MCF 10A (cell line): ENCODE data around the gene SEPTIN12. TPM values are rescaled to one million over a fixed set of nuclear protein-coding genes. Genes with fewer than 3 reads are reported as not detected.

Experiments
- BruUV-seq: library from RNA; stranded (reverse); fragments of 400-500 nt; replicated peaks from 2 replicates; lab custom pipeline; 2021; lab: Mats Ljungman, UMichigan
- CTCF ChIA-PET: fragments of 300-600 bp; sonication (Branson Sonifier 250); formaldehyde crosslinking; extraction: SDS; loops from one replicate; lab custom pipeline; 2021; ENCODE audit warnings: antibody characterized with exemption, inconsistent platforms; lab: Yijun Ruan, JAX
- POLR2A ChIA-PET: fragments of 300-600, 350-650 bp; sonication (Branson Sonifier 250); formaldehyde crosslinking; extraction: SDS; loops from one replicate; lab custom pipeline; 2020; ENCODE audit warnings: antibody characterized with exemption, inconsistent platforms; lab: Yijun Ruan, JAX
- DNase-seq: peaks from one replicate; pipeline ENCODE4 v3.0.0-alpha.2; 2018; ENCODE audit not compliant: unreplicated experiment
- H3K27ac Mint-ChIP-seq: one replicate; pipeline ENCODE4 v1.8.0; 2022; ENCODE audit warnings: mild to moderate bottlenecking, low read depth, mixed read lengths; ENCODE audit not compliant: unreplicated experiment
- H3K27me3 Mint-ChIP-seq: one replicate; pipeline ENCODE4 v1.8.0; 2022; ENCODE audit warnings: mixed read lengths; ENCODE audit not compliant: insufficient read depth, unreplicated experiment
- H3K36me3 Mint-ChIP-seq: one replicate; pipeline ENCODE4 v1.8.0; 2022; ENCODE audit warnings: mild to moderate bottlenecking, moderate library complexity, mixed read lengths; ENCODE audit not compliant: insufficient read depth, unreplicated experiment
- H3K4me1 Mint-ChIP-seq: one replicate; pipeline ENCODE4 v1.8.0; 2022; ENCODE audit warnings: mixed read lengths; ENCODE audit not compliant: insufficient read depth, unreplicated experiment
- H3K4me3 Mint-ChIP-seq: one replicate; pipeline ENCODE4 v1.8.0; 2022; ENCODE audit warnings: mild to moderate bottlenecking, moderate library complexity, mixed read lengths; ENCODE audit not compliant: unreplicated experiment
- H3K9me3 Mint-ChIP-seq: one replicate; pipeline ENCODE4 v1.8.0; 2022; ENCODE audit warnings: mixed read lengths; ENCODE audit not compliant: unreplicated experiment
- intact Hi-C: fragments of 100-400 bp; cut with micrococcal nuclease; formaldehyde crosslinking; loops from 2 replicates; pipeline ENCODE4 v1.14.1; 2022
- total RNA-seq: library from RNA; stranded (reverse); gene quantifications from 2 replicates; pipeline ENCODE4 v1.2.3, GENCODE V29; 2022
- TF ChIP-seq, protein P1 (sequence below): fragments of 200-600 bp; IDR thresholded peaks from one replicate; pipeline ENCODE4 v1.8.0; 2022; ENCODE audit warnings: antibody characterized with exemption, mild to moderate bottlenecking; ENCODE audit not compliant: unreplicated experiment

Gene SEPTIN12
- total RNA-seq, 1 experiment from 2014 or later: not detected

DNA sequence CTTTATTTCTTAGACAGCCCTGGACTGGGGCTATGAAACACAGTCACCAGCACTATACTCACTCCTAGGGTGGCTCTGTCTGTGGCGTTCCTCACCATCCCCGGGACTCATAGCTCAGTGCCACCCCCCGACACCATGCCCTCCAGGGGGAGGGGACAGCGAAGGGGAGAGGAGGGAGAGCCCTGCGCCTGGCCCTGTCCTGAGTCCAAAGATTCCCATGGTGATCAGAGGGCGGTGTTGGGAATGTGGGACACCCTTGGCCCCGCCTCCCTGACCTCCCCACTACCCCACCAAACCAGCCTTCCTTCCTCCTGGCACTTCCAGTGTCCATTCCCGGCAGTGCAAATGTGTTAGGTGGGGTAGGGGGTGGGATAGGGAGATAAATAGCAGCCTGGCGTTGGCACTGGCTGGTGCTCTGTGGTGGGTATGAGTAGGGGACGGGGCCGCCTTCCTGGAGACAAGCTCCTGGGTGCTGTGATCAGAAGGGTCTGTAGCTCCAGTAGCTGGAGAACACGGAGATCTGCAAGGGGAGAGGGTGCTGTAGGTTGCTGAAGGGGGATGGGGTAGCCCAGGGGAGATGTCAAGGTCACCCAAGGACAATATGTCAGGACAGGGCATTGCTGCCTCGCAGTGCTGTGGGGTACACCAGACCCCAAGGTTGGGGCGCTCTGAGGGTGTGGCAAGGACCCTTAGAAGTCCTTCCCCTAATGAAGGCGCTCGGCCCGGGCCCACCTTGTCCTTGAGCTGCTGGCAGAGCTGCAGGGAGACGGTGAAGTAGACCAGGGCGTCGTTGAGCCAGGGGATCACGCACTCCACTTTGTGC, 9.0 kb upstream of the SEPTIN12 start:
- no peaks in the 10 kb centered on the region for H3K9me3 Mint-ChIP-seq
- no peaks in the 10 kb centered on the region for H3K36me3 Mint-ChIP-seq
- no peak overlapping the region for H3K4me3 Mint-ChIP-seq
- CTCF ChIA-PET: interaction anchor here (0.6 to 0.7 kb wide), 3 partner anchors 10 to 997 kb away, joined by 3 to 4 read pairs (median 3); no protein-coding TSS in a partner anchor
- TF ChIP-seq, protein P1, sequence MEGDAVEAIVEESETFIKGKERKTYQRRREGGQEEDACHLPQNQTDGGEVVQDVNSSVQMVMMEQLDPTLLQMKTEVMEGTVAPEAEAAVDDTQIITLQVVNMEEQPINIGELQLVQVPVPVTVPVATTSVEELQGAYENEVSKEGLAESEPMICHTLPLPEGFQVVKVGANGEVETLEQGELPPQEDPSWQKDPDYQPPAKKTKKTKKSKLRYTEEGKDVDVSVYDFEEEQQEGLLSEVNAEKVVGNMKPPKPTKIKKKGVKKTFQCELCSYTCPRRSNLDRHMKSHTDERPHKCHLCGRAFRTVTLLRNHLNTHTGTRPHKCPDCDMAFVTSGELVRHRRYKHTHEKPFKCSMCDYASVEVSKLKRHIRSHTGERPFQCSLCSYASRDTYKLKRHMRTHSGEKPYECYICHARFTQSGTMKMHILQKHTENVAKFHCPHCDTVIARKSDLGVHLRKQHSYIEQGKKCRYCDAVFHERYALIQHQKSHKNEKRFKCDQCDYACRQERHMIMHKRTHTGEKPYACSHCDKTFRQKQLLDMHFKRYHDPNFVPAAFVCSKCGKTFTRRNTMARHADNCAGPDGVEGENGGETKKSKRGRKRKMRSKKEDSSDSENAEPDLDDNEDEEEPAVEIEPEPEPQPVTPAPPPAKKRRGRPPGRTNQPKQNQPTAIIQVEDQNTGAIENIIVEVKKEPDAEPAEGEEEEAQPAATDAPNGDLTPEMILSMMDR: no peak
- intact Hi-C loops: no loop called here
- no peaks in the 10 kb centered on the region for H3K27me3 Mint-ChIP-seq
- POLR2A ChIA-PET: interaction anchor here (1.5 kb wide), 1 partner anchor 29 kb away, joined by 4 read pairs; no protein-coding TSS in a partner anchor
- DNase-seq: no peak
- H3K27ac Mint-ChIP-seq: peak overlapping the region; percentile 35
- BruUV-seq: no TSS peak
- H3K4me1 Mint-ChIP-seq: peaks cover 6% of the 10 kb centered on the region

DNA sequence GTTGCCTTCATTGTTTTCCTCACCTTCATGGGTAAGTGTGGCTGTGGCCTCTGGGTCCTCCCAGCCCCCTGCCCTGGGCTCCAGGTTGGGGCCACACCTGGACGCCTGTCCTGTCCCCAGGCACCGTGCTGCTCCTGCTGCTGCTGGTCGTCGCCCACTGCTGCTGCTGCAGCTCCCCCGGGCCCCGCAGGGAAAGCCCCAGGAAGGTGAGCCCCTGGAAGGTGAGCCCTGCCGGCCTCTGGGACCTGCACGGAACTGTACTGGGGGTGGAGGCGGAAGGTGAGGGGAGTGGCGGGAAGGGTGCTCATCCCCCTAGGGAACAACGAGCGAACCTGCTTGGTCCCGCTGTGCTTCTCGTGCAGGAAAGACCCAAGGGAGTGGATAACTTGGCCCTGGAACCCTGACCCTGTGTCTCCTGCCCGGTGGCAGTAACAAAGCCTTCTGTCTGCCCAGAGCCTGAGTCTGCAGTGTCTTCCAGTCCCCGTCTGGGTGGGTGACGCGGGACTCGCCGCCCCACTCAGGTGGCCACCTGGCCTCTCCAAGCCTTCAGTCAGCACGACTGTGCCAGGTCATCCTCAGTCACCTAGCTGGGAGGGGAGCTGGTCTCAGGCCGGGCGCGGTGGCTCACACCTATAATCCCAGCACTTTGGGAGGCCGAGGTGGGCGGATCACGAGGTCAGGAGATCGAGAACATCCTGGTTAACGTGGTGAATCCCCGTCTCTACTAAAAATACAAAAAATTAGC, 7.9 kb upstream of the SEPTIN12 start:
- POLR2A ChIA-PET: interaction anchor here (0.5 to 1.5 kb wide), 2 partner anchors 28 to 241 kb away, joined by 3 to 4 read pairs; no protein-coding TSS in a partner anchor
- CTCF ChIA-PET: no interaction called here
- no peaks in the 10 kb centered on the region for H3K36me3 Mint-ChIP-seq
- H3K9me3 Mint-ChIP-seq: no peaks in the 10 kb centered on the region
- no peaks in the 10 kb centered on the region for H3K27me3 Mint-ChIP-seq
- no TSS peak for BruUV-seq
- H3K27ac Mint-ChIP-seq: no peak overlapping the region
- TF ChIP-seq, protein P1: no peak
- intact Hi-C loops: no loop called here
- no peak for DNase-seq
- peaks cover 6% of the 10 kb centered on the region for H3K4me1 Mint-ChIP-seq
- no peak overlapping the region for H3K4me3 Mint-ChIP-seq

DNA sequence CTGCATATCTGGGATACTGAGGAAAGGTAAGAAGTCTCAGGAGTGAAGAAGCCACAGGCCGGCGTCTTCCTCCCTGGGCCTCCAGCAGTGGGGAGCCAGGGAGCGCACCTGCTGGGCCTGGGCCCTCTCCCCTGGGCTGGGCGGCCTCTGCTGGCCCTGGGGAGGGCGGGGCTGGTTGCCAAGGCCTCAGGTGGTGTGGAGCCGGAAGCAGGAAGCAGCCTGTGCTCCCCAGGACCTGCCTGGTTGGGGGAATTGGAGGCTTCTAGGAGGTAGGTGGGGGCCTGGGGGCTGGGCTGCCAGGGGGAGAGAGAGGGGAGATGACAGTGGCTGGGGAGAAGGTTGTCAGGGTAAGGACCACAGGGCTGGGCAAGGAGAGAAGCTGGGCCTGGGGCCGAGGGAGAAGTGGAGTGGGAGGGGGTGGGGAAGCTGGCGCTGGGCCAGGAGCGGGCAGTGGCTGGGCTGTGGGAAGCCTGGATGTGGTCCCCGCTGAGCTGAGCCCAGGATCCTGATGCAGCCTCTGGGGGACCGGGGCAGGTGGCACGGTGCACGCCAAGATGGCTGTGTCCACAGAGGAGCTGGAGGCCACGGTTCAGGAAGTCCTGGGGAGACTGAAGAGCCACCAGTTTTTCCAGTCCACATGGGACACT, 7.2 kb upstream of the SEPTIN12 start, which contains the start of gene SMIM22:
Gene SMIM22, plus strand, starts transcription at position 189 of the 647 bp plus-strand sequence. Its CDS starts 366 bp downstream, at position 555.
- no TSS peak for BruUV-seq
- Mint-ChIP-seq H3K27ac (no peak within 1 kb of the TSS), H3K4me1 (peaks cover under 1% of the 10 kb centered on the region), H3K36me3 (no peaks in the 10 kb centered on the region), H3K4me3 (no peak within 1 kb of the TSS), H3K27me3 (no peaks in the 10 kb centered on the region), H3K9me3 (no peaks in the 10 kb centered on the region)
- TF ChIP-seq, protein P1: no peak
- no peak for DNase-seq
- intact Hi-C loops: no loop called here
- CTCF ChIA-PET: no interaction called here
- POLR2A ChIA-PET: interaction anchor here (0.5 kb wide), 1 partner anchor 241 kb away, joined by 3 read pairs; no protein-coding TSS in a partner anchor
